ENCODE results near the gene OPCML. TPM values are rescaled to one million over a fixed set of nuclear protein-coding genes. Genes with fewer than 3 reads are reported as not detected.
A peak's percentile ranks its signal among the peaks of the same experiment; 100 is the strongest.

The OPCML gene
- total RNA-seq, 1 donor from 2014 or later = not detected

- ATAC-seq = no peak
Observed at GRCh38 chr11:132646890-132647289, 885.4 kb downstream of the OPCML start.

GRCh38 chr11:132644520-132645239 is 887.6 kb downstream of the OPCML start:
- no peak for ATAC-seq

DNA sequence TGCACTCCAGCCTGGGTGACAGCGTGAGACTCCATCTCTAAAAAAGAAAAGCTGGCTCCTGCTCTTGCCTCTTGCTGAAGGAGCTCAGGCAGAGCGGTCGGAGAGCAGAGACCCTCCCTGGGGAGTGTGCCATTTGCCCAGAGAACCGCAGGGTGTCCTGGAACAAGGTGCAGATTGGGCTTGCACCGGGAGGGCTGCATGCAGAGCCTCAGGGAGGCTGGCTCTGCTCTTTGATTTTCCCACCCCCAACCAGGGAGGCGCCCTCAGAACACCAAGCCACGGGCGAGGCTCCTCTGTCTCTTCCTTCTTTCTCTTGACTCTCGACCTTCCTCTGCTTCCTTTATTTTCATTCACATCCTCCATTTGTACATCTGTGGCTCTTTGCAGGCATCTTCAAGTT is 889.1 kb downstream of the OPCML start:
- ATAC-seq = no peak

DNA sequence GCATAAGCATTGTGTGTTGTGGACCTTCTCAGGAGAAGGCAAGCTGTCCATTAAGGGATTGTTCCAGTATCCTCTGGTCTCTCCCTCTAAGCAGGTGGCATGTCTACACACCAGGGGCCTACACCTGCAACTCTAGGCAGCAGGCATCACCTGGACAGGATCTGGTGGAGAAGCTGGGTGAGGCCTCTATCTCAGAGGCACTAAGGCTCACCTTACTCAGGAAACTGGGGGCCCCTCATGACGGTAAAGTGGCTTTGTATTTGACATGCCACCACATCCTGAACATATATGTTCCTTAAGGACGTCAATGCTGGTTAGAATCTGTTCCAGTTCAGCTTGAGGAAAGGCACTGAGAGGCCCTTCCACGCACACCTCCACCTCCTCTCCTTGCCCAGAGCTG is 891.3 kb downstream of the OPCML start:
- ATAC-seq = no peak

GRCh38 chr11:132639986-132640385 is 892.3 kb downstream of the OPCML start:
- ATAC-seq = no peak

DNA sequence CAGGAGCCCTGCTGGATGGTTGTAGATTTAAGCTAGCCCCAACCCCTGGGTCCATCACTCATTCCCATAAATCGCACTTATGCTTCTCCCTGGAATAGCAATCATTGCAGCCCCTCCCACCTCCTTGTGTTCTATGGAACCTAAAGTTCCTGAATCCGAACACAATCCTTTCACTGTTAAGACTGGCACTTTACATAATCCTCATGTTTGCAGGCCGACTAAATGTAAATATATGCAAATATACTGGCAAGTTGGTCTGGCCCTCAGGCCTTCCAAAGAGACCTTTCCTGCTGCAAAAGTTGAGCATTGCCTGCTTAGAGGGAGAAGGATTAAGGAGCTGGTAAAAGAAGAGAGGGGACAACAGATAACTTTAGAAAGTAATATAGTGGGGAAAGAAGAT is 892.9 kb downstream of the OPCML start:
- ATAC-seq = no peak

DNA sequence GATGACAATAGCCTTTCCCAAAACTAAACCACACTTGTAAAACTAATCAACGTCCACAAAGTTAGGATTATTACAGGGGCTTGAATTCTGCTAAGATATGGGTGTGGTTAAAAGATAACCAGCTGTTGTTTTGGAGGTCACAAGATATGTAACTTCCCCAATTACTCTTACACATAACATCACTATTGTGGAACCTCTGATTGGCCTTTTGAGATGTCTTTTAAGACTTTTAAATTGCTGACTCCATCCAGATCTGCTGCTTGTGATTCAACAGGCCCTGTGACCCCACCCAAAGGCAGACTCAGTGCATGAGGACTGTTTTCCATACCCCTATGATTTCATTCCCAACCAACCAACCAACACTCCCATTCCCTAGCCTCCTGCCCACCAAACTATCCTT is 893.9 kb downstream of the OPCML start:
- no peak for ATAC-seq

GRCh38 chr11:132636523-132636922 is 895.8 kb downstream of the OPCML start:
- no peak for ATAC-seq

DNA sequence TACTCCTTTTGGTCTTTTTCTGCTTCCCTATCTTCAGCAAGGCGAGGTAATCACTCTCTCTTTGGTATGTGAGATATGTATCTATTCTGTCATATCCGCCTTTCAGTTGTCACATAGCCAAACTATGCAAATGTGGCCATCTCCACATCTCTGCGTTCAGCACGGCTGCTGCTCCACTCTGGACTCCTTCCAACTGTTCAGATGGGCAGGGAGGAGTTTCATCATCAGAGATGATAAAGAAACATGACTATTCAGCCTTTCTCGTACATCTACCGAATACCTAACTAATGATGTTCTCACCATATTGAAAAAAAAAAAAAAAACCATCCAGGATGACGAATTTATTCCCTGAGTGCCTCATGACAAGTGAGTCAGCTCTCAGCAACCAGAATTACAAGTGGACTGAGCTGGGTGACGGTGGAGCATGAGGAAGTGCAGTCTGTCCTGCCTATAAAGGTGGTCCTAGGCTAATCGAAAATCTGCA is 899.6 kb downstream of the OPCML start:
- peak; percentile 78 for ATAC-seq

- no peak for ATAC-seq
Observed at GRCh38 chr11:132631989-132632388, 900.3 kb downstream of the OPCML start.

DNA sequence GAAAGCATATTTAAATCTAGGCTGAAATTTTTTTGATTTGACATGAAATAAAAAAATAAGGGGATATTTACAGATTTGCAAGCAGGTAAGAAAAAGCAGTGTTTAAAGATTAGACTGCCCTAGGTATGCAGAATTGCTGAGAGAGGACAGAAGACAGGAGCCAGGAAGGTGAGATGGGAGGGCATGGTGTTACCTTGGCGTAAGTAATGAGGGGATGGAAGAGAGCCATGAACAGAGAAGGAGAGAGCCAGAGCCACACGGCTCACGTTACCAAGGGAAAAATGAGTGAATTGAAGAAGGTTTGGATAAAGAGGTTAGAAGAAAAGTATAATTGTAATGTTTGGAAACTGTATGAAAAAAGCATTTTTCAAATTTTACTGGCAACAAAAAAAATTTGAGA is 904.3 kb downstream of the OPCML start:
- no peak for ATAC-seq

DNA sequence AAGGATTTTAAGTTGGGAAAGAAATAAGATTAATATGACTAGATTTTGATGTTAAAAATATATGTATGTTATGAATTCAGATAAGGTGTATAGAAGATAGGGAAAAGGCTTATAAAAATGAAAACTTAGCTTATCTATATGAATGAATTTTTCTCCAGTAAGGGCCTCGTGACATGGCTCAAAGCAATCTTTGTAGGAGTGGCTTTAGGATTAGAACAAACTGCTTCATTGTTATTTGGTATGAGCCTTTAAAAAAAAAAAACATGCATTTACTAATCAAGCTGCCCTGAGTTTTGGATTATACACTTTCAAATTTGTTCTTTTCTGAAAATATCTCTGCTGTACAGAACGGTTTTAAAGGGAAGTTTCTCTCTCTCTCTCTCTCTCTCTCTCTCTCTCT is 905.9 kb downstream of the OPCML start:
- ATAC-seq = no peak

DNA sequence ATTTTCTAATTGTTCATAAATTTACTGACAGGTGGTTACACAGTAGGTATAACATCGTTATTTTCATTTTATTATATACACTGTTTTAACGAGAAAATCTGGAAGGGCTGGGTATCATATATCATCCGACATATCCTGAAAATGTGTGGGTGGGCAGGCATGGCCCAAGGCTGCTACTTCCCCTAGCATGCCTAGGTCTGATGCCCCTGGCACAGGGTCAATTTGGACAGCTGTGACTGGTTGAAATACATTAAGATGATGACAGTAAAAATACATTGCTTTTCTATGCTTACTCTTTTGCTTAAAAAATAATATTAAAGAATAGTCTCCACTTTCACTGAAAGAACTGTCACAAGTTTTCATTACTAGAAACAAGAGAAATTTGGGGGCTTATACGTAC is 908.8 kb downstream of the OPCML start:
- no peak for ATAC-seq

- ATAC-seq = no peak
Observed at GRCh38 chr11:132621976-132622580, 910.2 kb downstream of the OPCML start.

DNA sequence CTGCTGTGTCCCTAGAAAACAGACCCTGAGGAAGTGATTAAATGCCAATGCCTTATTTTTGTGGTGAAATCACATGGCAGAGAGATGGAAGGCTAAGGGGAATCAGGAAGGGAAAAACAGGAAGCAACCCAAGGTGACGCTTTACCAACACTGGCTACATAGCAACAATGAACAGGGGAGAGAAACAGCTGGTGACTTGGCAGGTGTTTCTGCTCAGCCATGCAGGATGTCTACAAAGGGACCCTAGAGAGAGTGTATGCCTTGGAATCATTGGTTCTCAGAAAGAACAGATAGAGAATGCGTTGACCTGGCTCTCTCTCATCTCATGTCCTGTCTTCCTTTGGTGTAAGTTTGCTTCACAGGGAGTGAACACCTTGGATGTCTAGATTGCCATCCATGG is 911.9 kb downstream of the OPCML start:
- no peak for ATAC-seq

DNA sequence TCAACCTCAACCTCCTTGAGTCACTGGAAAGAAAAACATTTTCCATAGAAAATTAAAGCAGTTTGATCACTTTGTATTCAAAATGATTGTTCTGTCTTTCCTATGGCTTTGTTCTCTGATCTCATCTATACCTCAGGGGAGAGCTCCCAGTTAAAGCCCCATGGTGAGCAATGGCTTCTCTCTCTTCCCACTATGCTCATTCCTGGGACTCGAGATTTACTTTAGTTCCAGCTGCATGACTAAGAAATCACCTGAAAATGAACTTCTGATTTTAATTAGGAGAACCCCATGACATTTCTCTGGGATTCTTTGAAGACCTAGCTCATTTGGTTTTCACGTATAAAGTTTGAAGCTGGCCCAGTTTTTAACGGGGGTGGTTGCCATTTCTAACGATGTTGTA is 921.5 kb downstream of the OPCML start:
- ATAC-seq = no peak

DNA sequence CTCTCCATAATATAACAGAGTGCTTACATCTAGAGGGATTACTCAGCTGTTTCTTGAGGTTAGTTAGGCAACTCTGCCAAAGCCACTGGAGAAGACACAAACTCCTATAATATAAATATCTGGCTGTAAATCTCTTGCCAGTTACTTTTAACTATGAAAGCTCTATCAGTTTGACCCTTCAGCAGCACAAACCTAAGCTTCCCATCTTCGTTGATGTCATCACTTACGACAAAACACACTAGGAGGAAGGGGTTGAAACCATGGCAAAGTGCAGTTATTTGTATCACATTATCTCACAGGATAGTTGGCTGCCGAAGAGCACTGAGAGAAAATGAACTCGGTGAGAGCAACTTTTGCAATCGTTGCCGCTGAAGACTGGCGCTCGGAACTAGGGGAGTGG is 922.1 kb downstream of the OPCML start:
- no peak for ATAC-seq

GRCh38 chr11:132607575-132607974 is 924.7 kb downstream of the OPCML start:
- ATAC-seq = no peak

GRCh38 chr11:132605825-132606570 is 926.3 kb downstream of the OPCML start:
- no peak for ATAC-seq

DNA sequence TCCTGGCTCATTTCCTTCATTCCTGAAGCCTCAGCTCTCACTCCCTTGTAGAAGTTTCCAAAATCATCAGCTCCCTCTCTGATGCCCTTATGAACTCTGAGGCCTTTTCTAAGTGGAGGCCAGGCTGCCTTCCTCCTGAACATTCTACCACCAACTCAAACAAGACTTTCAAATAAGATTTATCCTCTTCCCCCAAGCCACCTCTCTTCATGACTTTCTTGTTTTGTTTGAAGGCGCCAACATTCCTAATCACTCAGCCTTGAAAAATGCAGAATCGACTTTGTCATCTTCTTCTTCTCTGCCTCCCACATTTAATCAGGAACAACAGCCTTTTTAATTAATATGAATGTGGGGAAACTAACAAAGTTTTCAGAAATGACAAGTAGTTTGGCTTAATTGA is 927.9 kb downstream of the OPCML start:
- ATAC-seq = no peak

GRCh38 chr11:132601875-132602274 is 930.4 kb downstream of the OPCML start:
- ATAC-seq = no peak

- ATAC-seq = no peak
Observed at GRCh38 chr11:132595711-132596134, 936.6 kb downstream of the OPCML start.

DNA sequence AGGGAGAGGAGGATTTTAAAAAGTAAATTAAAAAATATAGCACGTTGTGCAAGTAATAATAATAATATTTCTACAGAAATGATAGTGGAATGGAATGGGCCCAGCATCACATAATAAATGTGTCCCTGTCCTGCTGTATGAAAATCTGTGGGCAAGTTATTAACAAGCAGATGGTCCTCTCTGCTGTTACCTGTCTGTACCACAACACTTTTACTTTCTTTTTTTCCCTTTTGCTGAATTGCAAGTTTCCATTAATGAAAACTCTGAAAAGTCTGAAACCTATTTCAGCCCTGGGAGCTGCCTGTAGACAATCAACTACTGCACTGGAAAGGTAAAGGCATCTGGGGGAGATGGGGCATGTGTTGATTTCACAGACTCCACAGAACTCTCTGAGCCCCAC is 937.1 kb downstream of the OPCML start:
- no peak for ATAC-seq

DNA sequence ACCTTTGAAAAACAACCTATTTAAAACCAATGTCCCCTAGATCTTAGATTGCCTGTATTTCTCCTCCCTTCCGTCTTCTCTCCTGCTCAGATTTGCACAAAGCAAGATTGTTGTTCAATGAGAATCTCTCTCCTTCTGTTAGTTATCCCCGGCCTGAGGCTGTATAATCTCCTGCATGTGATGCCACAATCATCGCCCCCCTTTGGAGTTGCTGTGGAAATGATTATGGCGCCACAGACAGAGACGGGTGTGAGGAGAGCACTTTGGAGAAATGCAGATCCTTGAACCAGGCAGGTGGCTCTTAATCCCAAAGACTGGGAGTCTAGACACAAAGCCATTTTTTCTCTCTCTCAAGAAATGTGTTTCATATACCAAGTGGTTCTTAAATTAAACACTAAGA is 941.3 kb downstream of the OPCML start:
- ATAC-seq = no peak

Measured in esophagus mucosa (tissue), 1 donor.